Effector memory CD8-positive, alpha-beta T cell (primary cell): ENCODE measurements around the gene CAMK1D.
A peak's percentile ranks its signal among the peaks of the same experiment; 100 is the strongest.
"Not testable (repeated sequence)": the region's sequence is repeated elsewhere in the genome, so short reads cannot be mapped to it uniquely, and the experiment has no call there.

Experiments
- ATAC-seq: fragments of 150-1000 bp; cut with Tn5 transposase; replicated peaks from 2 replicates; pipeline ENCODE4 v1.10.0; 2021; ENCODE audit warnings: mild to moderate bottlenecking, moderate library complexity
- DNase-seq, 3 experiments: peaks; one replicate each; pipeline ENCODE4 v3.0.0; 2021
- H3K27ac Mint-ChIP-seq, 2 donors: one replicate each; pipeline ENCODE4 v1.8.0; 2022; ENCODE audit warnings: mild to moderate bottlenecking in 2 of 2, mixed read lengths in 2 of 2, moderate library complexity in 2 of 2
- H3K27me3 Mint-ChIP-seq, 2 donors: one replicate each; pipeline ENCODE4 v1.8.0; 2022; ENCODE audit warnings: mixed read lengths in 2 of 2
- H3K36me3 Mint-ChIP-seq: one replicate; pipeline ENCODE4 v1.8.0; 2022; ENCODE audit warnings: mild to moderate bottlenecking, moderate library complexity, mixed read lengths; ENCODE audit not compliant: insufficient read depth
- H3K4me1 Mint-ChIP-seq, 2 donors: one replicate each; pipeline ENCODE4 v1.8.0; 2022; ENCODE audit warnings: low read depth in 2 of 2, mixed read lengths in 2 of 2
- H3K4me3 Mint-ChIP-seq, 2 donors: one replicate each; pipeline ENCODE4 v1.8.0; 2022; ENCODE audit warnings: mild to moderate bottlenecking in 2 of 2, mixed read lengths in 2 of 2, moderate library complexity in 2 of 2
- H3K9me3 Mint-ChIP-seq, 2 donors: one replicate each; pipeline ENCODE4 v1.8.0; 2022; ENCODE audit warnings: mixed read lengths in 2 of 2

Gene CAMK1D

DNA sequence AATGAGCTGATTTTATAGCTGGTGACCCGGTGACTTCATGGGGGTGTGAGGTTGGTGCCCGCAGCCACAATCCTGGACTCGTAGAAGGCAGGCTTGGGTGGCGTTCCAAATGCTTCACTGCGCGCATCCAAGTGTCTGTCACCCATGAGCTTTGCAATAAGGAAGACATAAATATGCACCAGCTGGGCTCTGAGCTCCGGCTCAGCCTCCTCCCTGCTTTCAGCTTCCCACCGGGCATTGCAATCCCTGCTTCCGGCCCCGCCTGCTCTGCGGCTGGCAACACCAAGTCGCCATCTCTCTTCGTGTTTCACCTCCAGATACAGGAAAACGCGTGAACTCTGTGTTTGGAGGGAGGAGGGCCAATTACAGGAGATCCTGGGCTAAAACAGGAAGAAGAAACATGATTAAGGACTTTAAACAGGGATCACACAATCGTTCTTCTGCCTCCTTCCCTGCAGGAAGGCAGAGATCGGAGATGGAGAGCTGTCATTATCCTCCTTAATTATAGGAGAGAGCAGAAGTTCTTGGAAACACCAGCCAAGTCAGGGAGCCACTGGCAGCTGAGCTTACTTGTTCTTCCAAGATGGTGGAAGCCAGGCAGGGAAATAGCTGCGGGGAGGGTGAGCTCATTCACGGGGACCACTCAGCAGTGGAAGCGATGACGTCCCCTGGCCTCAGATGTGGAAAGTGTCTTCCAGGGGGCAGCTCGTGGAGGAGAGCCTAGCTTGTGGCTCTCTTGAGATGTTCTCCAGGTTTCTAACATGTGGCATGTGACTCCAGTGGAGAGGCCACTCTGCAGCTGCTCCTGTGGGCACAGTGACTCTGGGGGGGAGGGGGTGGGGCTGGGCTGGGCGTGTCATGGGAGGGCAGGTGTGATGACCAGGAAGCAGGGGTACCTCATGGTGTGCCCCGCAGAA is 134.9 kb downstream of the CAMK1D start:
- no peak for DNase-seq
- Mint-ChIP-seq H3K9me3 (no peaks in the 10 kb centered on the region), H3K27ac (peak overlapping the region in 1 of 2 donors; percentile 70), H3K36me3 (no peaks in the 10 kb centered on the region), H3K27me3 (no peaks in the 10 kb centered on the region), H3K4me1 (peaks cover 21% of the 10 kb centered on the region in 2 donors), H3K4me3 (no peak overlapping the region)
- ATAC-seq, result no peak

GRCh38 chr10:12484941-12485805 is 135.8 kb downstream of the CAMK1D start:
- ATAC-seq (peak; percentile 49), DNase-seq (peak in 1 of 3 experiments; percentile 2)
- H3K27me3 Mint-ChIP-seq, result no peaks in the 10 kb centered on the region
- no peaks in the 10 kb centered on the region for H3K36me3 Mint-ChIP-seq
- H3K9me3 Mint-ChIP-seq, result no peaks in the 10 kb centered on the region
- peak overlapping the region; percentile 49 to 70 for H3K27ac Mint-ChIP-seq
- H3K4me1 Mint-ChIP-seq, result peaks cover 24 to 25% of the 10 kb centered on the region in 2 donors
- H3K4me3 Mint-ChIP-seq, result no peak overlapping the region

DNA sequence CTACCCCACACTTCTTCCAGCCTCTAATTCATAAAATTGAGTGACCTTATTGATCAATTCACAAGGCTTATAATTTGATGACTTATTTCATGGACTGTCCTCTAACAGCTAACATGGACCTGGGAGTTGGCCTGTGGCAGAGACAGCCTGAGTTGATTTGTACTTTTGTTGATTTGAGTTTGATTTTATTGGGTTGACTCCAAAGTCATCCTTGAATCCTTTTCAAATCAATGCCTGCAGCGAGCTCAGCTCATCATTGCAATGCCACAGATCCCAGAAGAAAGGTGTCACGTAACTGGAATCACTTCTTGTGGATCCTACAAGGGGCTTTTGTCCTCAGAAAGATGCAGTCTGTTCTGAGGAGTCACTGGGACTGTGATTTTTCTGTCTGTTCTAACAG is 138.0 kb downstream of the CAMK1D start:
- Mint-ChIP-seq H3K36me3 (no peaks in the 10 kb centered on the region), H3K4me1 (peaks cover 23 to 24% of the 10 kb centered on the region in 2 donors), H3K27me3 (no peaks in the 10 kb centered on the region), H3K4me3 (no peak overlapping the region), H3K9me3 (no peaks in the 10 kb centered on the region), H3K27ac (peak overlapping the region in 1 of 2 donors; percentile 32)
- DNase-seq (no peak), ATAC-seq (no peak)

DNA sequence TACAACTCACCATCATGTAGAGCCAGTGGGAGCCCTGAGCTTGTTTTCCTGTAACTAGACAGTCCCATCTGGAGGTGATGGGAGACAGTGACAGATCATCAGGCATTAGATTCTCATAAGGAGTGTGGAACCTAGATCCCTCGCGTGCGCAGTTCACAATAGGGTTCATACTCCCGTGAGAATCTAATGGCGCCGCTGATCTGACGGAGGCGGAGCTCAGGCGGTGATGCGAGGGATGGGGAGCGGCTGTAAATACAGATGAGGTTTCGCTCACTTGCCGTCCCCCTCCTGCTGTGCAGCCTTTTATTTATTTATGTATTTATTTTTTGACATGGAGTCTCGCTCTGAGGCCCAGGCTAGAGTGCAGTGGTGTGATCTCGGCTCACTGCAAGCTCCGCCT is 139.3 kb downstream of the CAMK1D start:
- no peak for ATAC-seq
- Mint-ChIP-seq H3K9me3 (no peaks in the 10 kb centered on the region), H3K27ac (peak overlapping the region in 1 of 2 donors; percentile 66), H3K36me3 (no peaks in the 10 kb centered on the region), H3K4me1 (peaks cover 25 to 27% of the 10 kb centered on the region in 2 donors), H3K27me3 (no peaks in the 10 kb centered on the region), H3K4me3 (no peak overlapping the region)
- no peak for DNase-seq

DNA sequence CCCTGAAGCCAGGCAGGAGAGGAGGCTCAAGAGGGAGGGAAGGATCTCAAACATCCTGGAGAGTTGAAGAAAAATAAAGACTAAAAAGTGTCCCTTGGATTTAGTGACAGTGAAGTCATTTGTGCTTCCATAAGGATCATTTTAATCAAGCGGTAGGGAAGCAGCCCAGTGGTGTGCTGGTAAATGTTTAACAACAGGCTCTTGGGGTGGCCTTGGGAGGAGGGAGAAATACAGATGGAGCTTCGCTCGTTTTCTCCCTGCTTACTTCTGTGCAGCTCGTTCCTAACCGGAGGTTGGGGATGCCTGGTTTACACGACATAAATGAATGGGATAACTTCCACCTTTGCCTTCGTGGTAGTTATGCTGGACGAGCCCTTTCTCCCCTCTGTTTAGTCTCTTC is 140.0 kb downstream of the CAMK1D start:
- Mint-ChIP-seq H3K27ac (peak overlapping the region in 1 of 2 donors; percentile 66), H3K9me3 (no peaks in the 10 kb centered on the region), H3K4me3 (no peak overlapping the region), H3K36me3 (no peaks in the 10 kb centered on the region), H3K27me3 (no peaks in the 10 kb centered on the region), H3K4me1 (peaks cover 24 to 27% of the 10 kb centered on the region in 2 donors)
- no peak for DNase-seq
- ATAC-seq, result no peak

DNA sequence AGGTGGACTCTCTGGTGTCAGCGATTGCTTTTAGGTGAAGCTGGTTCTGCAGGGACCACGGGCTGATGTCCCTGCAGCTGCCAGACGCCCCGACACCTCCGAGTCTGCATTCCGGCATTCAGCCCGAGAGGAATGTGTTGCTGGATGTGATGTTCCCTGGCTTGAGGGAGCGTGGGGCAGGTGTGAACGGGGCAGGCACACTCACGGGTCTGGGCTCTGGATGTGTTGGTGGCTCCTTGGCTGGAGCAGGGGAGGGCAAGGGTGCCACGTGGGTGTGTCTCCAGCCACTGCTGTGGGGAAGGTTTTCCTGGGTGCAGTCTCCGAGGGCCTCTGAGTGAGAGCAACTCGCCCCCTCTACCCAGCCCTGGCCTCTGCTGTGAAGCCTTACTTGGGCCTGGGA is 140.5 kb downstream of the CAMK1D start:
- no peak overlapping the region for H3K4me3 Mint-ChIP-seq
- H3K27me3 Mint-ChIP-seq, result no peaks in the 10 kb centered on the region
- peaks cover 21 to 27% of the 10 kb centered on the region in 2 donors for H3K4me1 Mint-ChIP-seq
- ATAC-seq, result no peak
- DNase-seq, result no peak
- no peak overlapping the region for H3K27ac Mint-ChIP-seq
- no peaks in the 10 kb centered on the region for H3K9me3 Mint-ChIP-seq
- no peaks in the 10 kb centered on the region for H3K36me3 Mint-ChIP-seq

- H3K9me3 Mint-ChIP-seq, result no peaks in the 10 kb centered on the region
- no peak overlapping the region for H3K27ac Mint-ChIP-seq
- ATAC-seq (no peak), DNase-seq (no peak)
- no peaks in the 10 kb centered on the region for H3K36me3 Mint-ChIP-seq
- no peaks in the 10 kb centered on the region for H3K27me3 Mint-ChIP-seq
- H3K4me1 Mint-ChIP-seq, result peaks cover 14 to 17% of the 10 kb centered on the region in 2 donors
- H3K4me3 Mint-ChIP-seq, result no peak overlapping the region
Observed at GRCh38 chr10:12490963-12491362, 141.6 kb downstream of the CAMK1D start.

GRCh38 chr10:12491491-12491890 is 142.1 kb downstream of the CAMK1D start:
- Mint-ChIP-seq H3K9me3 (no peaks in the 10 kb centered on the region), H3K27me3 (no peaks in the 10 kb centered on the region), H3K27ac (no peak overlapping the region), H3K4me3 (no peak overlapping the region), H3K36me3 (no peaks in the 10 kb centered on the region), H3K4me1 (peaks cover 17 to 18% of the 10 kb centered on the region in 2 donors)
- DNase-seq (no peak), ATAC-seq (no peak)

GRCh38 chr10:12492016-12492415 is 142.7 kb downstream of the CAMK1D start:
- H3K4me1 Mint-ChIP-seq, result peaks cover 17 to 18% of the 10 kb centered on the region in 2 donors
- DNase-seq, result no peak

GRCh38 chr10:12497046-12497445 is 147.7 kb downstream of the CAMK1D start:
- not testable (repeated sequence) for ATAC-seq, H3K36me3 Mint-ChIP-seq, DNase-seq, H3K4me3 Mint-ChIP-seq, H3K9me3 Mint-ChIP-seq, H3K27ac Mint-ChIP-seq, H3K27me3 Mint-ChIP-seq
- peaks cover 33 to 35% of the 10 kb centered on the region in 2 donors for H3K4me1 Mint-ChIP-seq

More at GRCh38 chr10:12492016-12492415, 142.7 kb downstream of the CAMK1D start:
- H3K4me3 Mint-ChIP-seq, result no peak overlapping the region
- H3K36me3 Mint-ChIP-seq, result peaks cover 1% of the 10 kb centered on the region
- ATAC-seq, result no peak
- no peaks in the 10 kb centered on the region for H3K9me3 Mint-ChIP-seq
- no peak overlapping the region for H3K27ac Mint-ChIP-seq
- no peaks in the 10 kb centered on the region for H3K27me3 Mint-ChIP-seq

DNA sequence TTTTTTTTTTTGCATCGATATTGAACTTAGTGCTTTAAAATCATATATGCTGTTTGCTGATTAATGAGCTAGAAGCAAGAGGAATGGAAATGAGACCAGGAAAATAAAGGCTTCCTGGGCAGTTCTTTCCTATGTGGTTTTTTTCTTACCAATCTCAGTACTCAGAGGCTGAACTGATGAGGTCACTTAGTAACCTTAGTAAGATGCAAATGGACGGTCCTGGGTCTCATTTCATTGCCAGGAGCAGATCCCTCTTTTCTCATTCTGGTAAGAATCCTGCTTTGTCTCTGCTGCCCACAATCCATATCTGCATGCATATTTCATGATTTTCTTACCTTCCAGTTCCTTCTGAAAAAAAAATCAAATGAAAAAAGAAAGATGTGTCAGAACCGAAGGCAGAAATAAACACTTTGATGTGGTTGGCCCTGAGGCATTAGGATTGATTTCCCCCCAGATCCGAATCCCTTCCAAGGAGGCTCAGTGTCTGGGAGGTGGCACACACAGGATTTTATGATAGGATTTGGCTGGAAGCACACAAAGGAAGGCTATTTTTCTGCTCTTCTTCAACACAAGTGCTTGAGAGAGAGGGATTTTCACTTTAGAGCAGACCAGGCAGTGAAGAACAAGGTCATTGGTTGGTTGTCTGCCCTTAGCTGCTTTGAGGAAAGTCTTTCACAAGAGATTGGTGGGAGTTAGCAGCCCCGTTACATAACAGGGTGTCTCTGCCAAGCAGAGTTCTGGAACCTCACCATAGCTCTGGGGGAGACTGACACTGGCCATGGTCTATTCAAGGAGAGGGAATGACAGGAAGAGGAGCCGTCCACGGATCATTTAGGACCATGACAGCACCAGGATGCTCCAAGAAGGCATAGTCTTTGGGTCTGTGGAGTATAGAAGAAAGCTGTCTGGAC is 150.0 kb downstream of the CAMK1D start:
- ATAC-seq (no peak), DNase-seq (no peak)
- Mint-ChIP-seq H3K4me3 (no peak overlapping the region), H3K4me1 (peaks cover 40 to 42% of the 10 kb centered on the region in 2 donors), H3K36me3 (peaks cover 3% of the 10 kb centered on the region), H3K9me3 (no peaks in the 10 kb centered on the region), H3K27me3 (no peaks in the 10 kb centered on the region), H3K27ac (peak overlapping the region in 1 of 2 donors; percentile 75)

GRCh38 chr10:12500381-12501303 is 151.3 kb downstream of the CAMK1D start:
- H3K27ac Mint-ChIP-seq, result peak overlapping the region; percentile 76 to 77
- peaks cover 42 to 48% of the 10 kb centered on the region in 2 donors for H3K4me1 Mint-ChIP-seq
- no peaks in the 10 kb centered on the region for H3K27me3 Mint-ChIP-seq
- no peak overlapping the region for H3K4me3 Mint-ChIP-seq
- peaks cover 3% of the 10 kb centered on the region for H3K36me3 Mint-ChIP-seq
- DNase-seq (no peak), ATAC-seq (no peak)
- H3K9me3 Mint-ChIP-seq, result no peaks in the 10 kb centered on the region
